Choroid plexus epithelial cell (primary cell): ENCODE data around the gene ANKRD35.

ENCODE experiments used
- DNase-seq: peaks from one replicate; pipeline ENCODE4 v3.0.0-alpha.2; 2010; ENCODE audit warnings: low read depth
- H3K4me3 ChIP-seq: 2 replicates; pipeline ENCODE4 v1.5.1; 2011; ENCODE audit warnings: low read depth, mild to moderate bottlenecking, control low read depth, low read length, moderate library complexity
- CTCF ChIP-seq: conservative IDR thresholded peaks from 2 replicates; pipeline ENCODE4 v1.5.1; 2011; ENCODE audit warnings: low read depth, mild to moderate bottlenecking, control low read depth, inconsistent platforms, low read length, moderate library complexity

The ANKRD35 gene

GRCh38 chr1:145857170-145857569, 28.5 kb downstream of the ANKRD35 start:
- TF ChIP-seq CTCF, result no peak
- no peak for DNase-seq
- H3K4me3 ChIP-seq, result no peak overlapping the region

- peak; percentile 19 for TF ChIP-seq CTCF
- no peak overlapping the region for H3K4me3 ChIP-seq
- no peak for DNase-seq
Measured at GRCh38 chr1:145855426-145855948, 30.2 kb downstream of the ANKRD35 start.

GRCh38 chr1:145849356-145850160, 36.1 kb downstream of the ANKRD35 start:
- DNase-seq, result peak; percentile 90
- no peak overlapping the region for H3K4me3 ChIP-seq
- peak; percentile 71 for TF ChIP-seq CTCF

GRCh38 chr1:145847827-145848226, 37.8 kb downstream of the ANKRD35 start:
- no peak overlapping the region for H3K4me3 ChIP-seq
- TF ChIP-seq CTCF, result no peak
- DNase-seq, result no peak

GRCh38 chr1:145846201-145846612, 39.5 kb downstream of the ANKRD35 start:
- peak; percentile 59 for DNase-seq
- H3K4me3 ChIP-seq, result peak overlapping the region; percentile 58
- TF ChIP-seq CTCF, result peak; percentile 83

- DNase-seq, result peak; percentile 75
- H3K4me3 ChIP-seq, result peak within 1 kb of the TSS; percentile 58
- peak; percentile 92 for TF ChIP-seq CTCF
Measured at GRCh38 chr1:145845514-145846161, 40.0 kb downstream of the ANKRD35 start, which contains the start of gene NUDT17. NUDT17 (plus strand) TSS chr1:145845630; CDS start chr1:145845641, 11 bp downstream.
